GM10266 (cell line): Measurements from ENCODE around the gene ITPR3.

Experiments
- DNase-seq: peaks from one replicate; pipeline ENCODE4 v3.0.0; 2012; ENCODE audit errors: extremely low spot score
- TF ChIP-seq, protein P1 (sequence below): IDR thresholded peaks from 2 replicates; pipeline ENCODE4 v1.5.1; 2012; ENCODE audit warnings: mild to moderate bottlenecking, low read depth; ENCODE audit not compliant: control insufficient read depth, insufficient read depth; ENCODE audit errors: missing control alignments

ITPR3 gene

DNA sequence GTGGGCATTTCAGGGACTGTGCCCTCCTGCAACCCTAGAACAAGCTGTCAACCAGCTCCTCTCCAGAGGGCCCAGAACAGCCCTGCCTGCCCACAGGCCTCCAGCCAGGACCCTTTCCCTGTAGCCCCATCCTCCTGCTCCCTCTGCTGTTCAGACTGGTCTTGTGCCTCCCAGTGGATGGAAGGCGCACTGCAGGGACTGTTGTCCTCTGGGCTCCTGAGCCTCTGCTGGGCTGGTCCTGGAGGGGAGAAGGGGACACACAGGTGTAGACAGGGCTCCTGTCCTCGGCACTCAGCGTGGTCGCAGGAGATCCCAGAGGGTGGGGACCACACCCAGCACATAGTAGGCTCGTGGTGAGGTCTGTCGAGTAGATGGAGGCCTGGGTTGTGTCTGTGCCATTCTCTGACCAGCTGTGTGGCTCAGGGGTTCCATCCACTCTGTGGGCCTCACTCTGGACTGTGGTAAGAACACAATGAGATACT is 11.5 kb downstream of the ITPR3 start:
- DNase-seq = peak; percentile 80
- TF ChIP-seq, protein P1, sequence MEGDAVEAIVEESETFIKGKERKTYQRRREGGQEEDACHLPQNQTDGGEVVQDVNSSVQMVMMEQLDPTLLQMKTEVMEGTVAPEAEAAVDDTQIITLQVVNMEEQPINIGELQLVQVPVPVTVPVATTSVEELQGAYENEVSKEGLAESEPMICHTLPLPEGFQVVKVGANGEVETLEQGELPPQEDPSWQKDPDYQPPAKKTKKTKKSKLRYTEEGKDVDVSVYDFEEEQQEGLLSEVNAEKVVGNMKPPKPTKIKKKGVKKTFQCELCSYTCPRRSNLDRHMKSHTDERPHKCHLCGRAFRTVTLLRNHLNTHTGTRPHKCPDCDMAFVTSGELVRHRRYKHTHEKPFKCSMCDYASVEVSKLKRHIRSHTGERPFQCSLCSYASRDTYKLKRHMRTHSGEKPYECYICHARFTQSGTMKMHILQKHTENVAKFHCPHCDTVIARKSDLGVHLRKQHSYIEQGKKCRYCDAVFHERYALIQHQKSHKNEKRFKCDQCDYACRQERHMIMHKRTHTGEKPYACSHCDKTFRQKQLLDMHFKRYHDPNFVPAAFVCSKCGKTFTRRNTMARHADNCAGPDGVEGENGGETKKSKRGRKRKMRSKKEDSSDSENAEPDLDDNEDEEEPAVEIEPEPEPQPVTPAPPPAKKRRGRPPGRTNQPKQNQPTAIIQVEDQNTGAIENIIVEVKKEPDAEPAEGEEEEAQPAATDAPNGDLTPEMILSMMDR = peak; percentile 64

DNA sequence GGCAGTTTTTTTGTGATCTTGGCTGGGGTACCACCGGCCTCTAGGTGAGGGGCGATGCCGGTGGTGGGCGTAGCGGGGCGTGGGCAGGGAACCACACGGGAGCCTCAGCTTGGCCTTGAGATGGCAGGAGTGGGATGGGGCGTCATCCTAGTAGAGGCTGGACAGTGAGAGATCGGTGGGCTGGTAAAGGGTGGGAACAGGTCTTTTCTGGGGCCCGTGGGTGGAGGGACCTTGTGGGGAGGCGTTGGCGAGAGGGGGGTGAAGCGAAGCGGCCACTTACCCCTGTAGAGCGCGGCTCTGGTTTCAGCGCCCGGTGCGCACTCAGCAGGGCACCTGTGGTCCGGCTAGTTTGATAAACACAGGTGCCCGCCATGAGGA is 12.0 kb downstream of the ITPR3 start:
- no peak for DNase-seq
- TF ChIP-seq, protein P1 = no peak

DNA sequence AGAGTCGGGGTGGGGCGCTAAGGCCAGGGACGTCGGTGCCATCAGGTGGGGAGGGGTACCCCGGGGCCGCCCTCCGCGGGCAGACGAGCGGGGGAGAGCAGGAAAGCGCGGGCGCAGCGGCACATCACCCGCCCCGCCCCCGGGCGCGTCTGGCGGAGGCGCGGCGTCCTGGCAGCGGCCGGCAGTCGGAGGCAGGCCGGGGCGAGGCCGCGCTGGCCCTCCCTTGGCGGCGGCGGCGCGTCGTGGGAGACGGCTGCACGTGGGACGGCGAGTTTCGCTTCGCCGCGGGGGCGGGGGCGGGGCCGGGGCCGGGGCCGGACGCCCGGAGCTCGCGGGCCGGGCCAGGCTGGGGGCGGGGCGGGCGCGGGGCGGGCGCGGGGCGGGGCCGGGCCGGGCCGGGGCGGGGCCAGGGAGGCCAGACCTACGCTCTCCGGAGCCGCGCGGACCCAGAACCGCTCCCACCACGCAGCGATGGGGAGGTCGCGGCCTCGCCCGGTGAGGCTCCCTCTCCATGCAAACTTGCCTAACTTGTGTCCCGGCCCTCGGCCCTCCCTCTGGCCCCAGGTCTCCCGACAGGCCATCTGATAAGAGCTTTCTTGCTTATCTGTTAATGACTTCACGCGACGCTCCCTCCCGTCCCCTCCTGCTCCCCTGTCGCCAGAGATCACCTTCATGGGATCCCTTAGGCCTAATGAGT is 12.5 kb downstream of the ITPR3 start:
- TF ChIP-seq, protein P1 = no peak
- peak; percentile 94 for DNase-seq

DNA sequence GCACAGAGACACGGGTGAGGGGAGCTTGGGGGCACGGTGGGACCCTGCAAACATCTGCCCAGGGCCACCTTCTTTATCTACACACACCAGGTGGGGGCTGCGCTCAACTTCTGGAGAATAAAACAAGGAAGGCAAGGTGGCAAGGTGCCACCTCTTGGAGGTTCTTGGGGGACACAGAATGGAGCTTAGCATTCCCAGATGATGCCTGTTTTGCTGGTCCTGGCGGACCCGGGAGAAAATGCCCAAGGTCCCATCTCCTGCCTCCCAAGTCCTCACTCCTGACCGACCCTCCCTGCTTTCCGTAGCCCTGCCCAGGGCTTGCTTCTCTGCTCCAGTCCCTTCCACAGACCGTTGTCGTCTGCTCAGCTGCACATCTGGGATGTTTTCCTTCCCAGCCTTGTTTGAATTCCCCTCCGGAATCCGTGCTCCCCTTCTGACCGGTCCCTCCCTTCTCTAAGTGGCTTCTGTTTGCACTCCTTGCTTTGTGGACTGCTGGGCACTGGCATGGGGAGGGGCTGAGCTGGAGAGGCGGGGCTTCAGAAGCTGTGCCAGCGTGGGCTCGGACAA is 13.1 kb downstream of the ITPR3 start:
- TF ChIP-seq, protein P1 = no peak
- no peak for DNase-seq

DNA sequence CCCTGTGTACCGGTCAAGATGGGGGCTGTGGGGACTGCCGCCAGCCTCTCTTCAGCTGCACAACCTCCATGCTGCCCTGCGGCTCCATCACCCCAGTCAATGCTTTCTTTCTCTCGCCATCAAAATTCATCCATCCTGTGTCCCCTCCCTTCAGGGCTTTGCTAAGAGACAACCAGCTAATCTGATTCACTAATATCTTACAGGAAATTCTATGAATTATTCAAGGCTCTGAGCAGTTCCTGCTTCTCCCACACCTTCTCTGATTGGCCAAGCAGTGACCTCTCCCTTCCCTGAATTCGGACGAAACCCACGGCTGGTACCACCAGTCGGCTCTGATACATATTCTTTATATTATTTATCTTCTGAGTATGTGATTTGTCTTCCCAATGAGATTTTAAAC is 13.8 kb downstream of the ITPR3 start:
- DNase-seq = no peak
- TF ChIP-seq, protein P1 = no peak

DNA sequence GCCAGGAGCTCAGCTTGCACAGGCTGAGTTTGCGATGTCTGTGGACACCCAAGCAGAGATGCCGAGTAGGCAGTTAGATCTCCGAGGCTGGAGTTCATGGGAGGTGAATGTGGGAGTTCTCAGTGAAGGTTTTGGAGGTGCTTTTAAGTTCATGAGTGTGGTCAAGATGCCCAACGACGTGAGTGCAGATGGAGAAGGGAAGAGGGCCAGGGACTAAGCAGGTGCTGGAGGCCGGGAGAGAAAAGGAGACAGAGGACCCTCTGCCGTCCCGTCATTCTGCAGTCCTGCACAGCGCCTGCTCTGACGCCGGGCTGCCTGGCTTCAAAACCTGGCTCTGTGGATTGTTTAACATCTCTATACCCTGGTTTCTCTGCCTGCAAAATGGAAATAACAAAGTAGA is 15.5 kb downstream of the ITPR3 start:
- TF ChIP-seq, protein P1 = no peak
- DNase-seq = no peak

DNA sequence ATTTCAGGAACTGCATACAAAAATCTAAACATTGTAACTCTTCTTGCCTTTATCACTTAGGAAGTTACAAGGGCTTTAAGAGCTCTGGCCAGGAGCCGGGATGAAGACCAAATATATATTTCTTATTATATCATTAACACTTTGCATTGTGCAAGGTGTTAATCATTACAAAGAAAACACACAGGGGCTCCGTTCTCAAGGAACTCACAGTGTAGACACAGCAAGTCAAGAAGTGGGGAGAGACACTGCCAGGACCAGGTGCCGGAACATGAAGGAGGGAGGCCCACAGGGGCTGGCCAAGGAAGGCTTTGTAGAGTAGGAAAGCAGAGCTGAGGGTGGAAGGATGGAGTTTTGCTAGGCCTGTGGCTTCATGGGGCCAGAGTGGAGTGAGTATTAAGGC is 17.4 kb downstream of the ITPR3 start:
- TF ChIP-seq, protein P1 = no peak
- no peak for DNase-seq
